HepG2 (cell line): Measurements from ENCODE around the gene CLEC2A.

Source experiments
- NKX3-1 ChIP-seq: sonication (generic); formaldehyde crosslinking; IDR thresholded peaks from 2 replicates; pipeline ENCODE4 v1.5.0; 2020; ENCODE audit warnings: missing genetic modification reagents
- RFX5 ChIP-seq: IDR thresholded peaks from 2 replicates; pipeline ENCODE4 v1.6.1; 2011; ENCODE audit warnings: low read depth, low read length, improper control_type of control experiment
- ZBTB43 ChIP-seq: sonication (generic); formaldehyde crosslinking; conservative IDR thresholded peaks from 2 replicates; pipeline ENCODE4 v1.4.0; 2020; ENCODE audit warnings: missing genetic modification reagents
- ZNF33A ChIP-seq: sonication (generic); formaldehyde crosslinking; IDR thresholded peaks from 2 replicates; pipeline ENCODE4 v1.5.1; 2020; ENCODE audit warnings: missing genetic modification reagents, mild to moderate bottlenecking, moderate library complexity, borderline replicate concordance

GRCh38 chr12:9908350-9908749 lies 23.8 kb downstream of the CLEC2A start:
- TF ChIP-seq ZNF33A (no peak), ZBTB43 (CRISPR knock-in tag) (no peak), NKX3-1 (CRISPR knock-in tag) (no peak), RFX5 (no peak)
